ENCODE results near the gene CYP2F1.

Gene CYP2F1

GRCh38 chr19:41166944-41167804 lies 52.9 kb downstream of the CYP2F1 start:
- no peak overlapping the region for H3K4me3 ChIP-seq (ENCODE audit: low read length)
- DNase-seq (ENCODE audit: low read depth, low spot score): no peak

GRCh38 chr19:41172297-41173164 lies 58.3 kb downstream of the CYP2F1 start:
- H3K4me3 ChIP-seq (ENCODE audit: low read length): no peak overlapping the region
- no peak for DNase-seq (ENCODE audit: low read depth, low spot score)

GRCh38 chr19:41174297-41174928 lies 60.2 kb downstream of the CYP2F1 start:
- no peak overlapping the region for H3K4me3 ChIP-seq (ENCODE audit: low read length)
- no peak for DNase-seq (ENCODE audit: low read depth, low spot score)

- peak; percentile 45 for DNase-seq (ENCODE audit: low read depth, low spot score)
- H3K4me3 ChIP-seq (ENCODE audit: low read length): no peak overlapping the region
Measured at GRCh38 chr19:41175801-41176777, 61.9 kb downstream of the CYP2F1 start.
